Measurements from ENCODE around the gene CIRBP. TPM values are rescaled to one million over a fixed set of nuclear protein-coding genes. Genes with fewer than 3 reads are reported as not detected.

The CIRBP gene
- total and polyA plus RNA-seq, 2 of the 13 experiments (the other 11 are each of a cell fraction or from before 2014, with no cell fraction given) = 133 to 140 TPM

GRCh38 chr19:1259876-1260748 is 9.0 kb upstream of the CIRBP start (continued):
- no peak for TF ChIP-seq CBFB (CRISPR knock-in tag; IDR thresholded peaks at IDR 0.05)
- TF ChIP-seq THAP9 (CRISPR knock-in tag; IDR thresholded peaks at IDR 0.05; ENCODE audit: borderline replicate concordance) = no peak
- TF ChIP-seq PHF20 (CRISPR knock-in tag; IDR thresholded peaks at IDR 0.05) = peak; percentile 37; the same call in 1 of the 2 replicates
- no peak for TF ChIP-seq SAFB2 (CRISPR knock-in tag; IDR thresholded peaks at IDR 0.05; ENCODE audit: borderline replicate concordance, low read depth)
- TF ChIP-seq ZNF614 (CRISPR knock-in tag; IDR thresholded peaks at IDR 0.05; ENCODE audit: borderline replicate concordance) = 0 out of 2 replicates have a peak, but pooled peaks have one; percentile 19
- no peak for TF ChIP-seq HBP1 (CRISPR knock-in tag; IDR thresholded peaks at IDR 0.05; ENCODE audit: low read depth)
- TF ChIP-seq HMGXB4 (CRISPR knock-in tag; IDR thresholded peaks at IDR 0.05; ENCODE audit: borderline replicate concordance in 1 of 2, low read depth in 1 of 2) = no peak
- no peak for TF ChIP-seq ZHX2 (IDR thresholded peaks at IDR 0.05; ENCODE audit: low read depth)
- TF ChIP-seq ZHX2 (CRISPR knock-in tag; IDR thresholded peaks at IDR 0.05; ENCODE audit: borderline replicate concordance) = no peak
- no peak for TF ChIP-seq LRRFIP1 (CRISPR knock-in tag; conservative IDR thresholded peaks at IDR 0.05)
- TF ChIP-seq ONECUT2 (CRISPR knock-in tag; IDR thresholded peaks at IDR 0.05) = no peak

All from HepG2 (cell line).